NK-92 (cell line): ENCODE measurements around the gene KCTD19.

Experiments used
- DNase-seq: peaks from one replicate; lab custom pipeline; 2025; ENCODE audit not compliant: unreplicated experiment; lab: John Stamatoyannopoulos, UW

The KCTD19 gene

GRCh38 chr16:67326115-67326471, 448 bp downstream of the KCTD19 start:
- DNase-seq = no peak

GRCh38 chr16:67317853-67318252, 8.7 kb downstream of the KCTD19 start:
- DNase-seq = no peak

- no peak for DNase-seq
These were observed 13.8 kb downstream of the KCTD19 start for GRCh38 chr16:67312719-67313118.

DNA sequence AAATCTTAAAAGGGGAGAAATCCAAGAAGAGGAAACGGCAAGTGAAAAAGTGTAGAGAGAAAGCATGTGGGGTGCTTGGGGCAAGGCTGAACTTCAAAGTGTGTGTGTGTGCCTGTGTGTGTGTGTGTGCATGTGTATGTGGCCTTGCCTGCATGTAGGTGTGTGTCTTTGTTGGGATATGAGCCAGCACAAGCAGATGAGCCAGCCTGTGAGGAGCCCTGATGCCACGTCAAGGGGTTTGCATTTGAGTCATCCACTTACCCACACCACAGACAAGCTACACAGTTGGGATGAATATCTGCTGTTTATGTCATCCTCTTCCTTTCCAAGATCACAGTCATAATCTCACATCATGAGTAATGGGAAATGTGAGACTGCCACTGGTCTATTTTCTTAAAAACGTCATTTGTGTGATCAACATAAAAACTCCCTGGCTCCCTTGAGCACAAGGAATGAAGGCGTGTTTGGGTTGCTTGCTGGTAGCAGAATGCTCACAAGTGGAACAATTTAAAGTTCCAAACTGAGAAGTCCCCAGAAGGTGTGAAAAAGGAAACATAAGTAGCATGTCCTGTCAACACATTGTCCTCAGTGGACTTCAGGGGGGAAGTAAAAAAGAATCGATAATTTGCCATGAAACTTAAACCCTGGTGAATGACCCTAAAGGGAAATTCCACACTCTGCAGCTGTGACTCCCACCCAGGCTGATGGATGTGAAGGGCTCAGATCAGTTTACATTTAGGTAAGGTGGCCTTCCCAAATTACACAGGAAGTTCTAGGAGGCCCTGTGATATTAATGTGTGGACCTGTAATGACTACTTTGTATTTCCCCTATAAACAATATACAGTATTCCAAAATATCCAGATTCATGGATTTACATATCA, 14.7 kb downstream of the KCTD19 start:
- no peak for DNase-seq

- DNase-seq = no peak
These were observed 16.0 kb downstream of the KCTD19 start for GRCh38 chr16:67310561-67310960.

DNA sequence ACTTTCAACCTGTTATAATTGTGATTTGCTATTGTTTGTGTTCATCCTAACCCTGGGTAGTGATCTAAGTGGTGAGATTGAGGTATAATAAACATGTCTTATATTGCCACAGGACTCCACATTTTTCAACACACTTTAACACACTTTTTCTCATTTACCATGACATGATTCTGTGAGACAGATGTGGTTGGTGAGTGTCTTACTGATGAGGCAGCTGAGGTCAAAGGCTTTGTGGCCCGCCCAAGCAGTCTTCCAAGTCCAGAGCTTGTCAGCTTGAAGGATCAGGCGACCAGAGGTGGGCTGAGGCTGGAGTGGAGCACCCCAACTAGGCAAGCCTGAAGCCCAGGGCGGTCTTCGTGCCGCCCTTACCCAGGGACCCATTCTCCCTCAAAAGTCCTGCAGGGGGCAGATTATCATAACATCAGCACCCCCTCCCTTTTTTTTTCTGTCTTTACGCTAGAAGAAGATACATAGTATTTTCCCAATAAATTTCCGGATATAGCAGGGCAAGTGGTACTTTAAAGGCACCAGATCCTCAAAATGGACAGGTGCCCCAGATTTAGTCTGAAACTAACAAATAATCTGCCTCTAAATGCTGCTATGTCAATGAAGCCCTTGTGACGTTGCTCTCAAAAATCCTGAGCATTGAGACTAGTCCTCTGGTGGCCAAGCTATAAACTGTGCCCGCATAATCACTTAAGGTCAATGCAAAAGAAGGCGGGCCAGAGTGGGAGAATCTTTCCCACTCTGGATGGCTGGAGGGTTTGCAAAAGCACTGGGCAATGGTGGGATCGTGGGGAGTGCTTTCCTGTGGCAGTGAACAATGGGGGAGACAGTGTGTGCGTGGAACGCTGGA, 21.1 kb downstream of the KCTD19 start:
- no peak for DNase-seq

DNA sequence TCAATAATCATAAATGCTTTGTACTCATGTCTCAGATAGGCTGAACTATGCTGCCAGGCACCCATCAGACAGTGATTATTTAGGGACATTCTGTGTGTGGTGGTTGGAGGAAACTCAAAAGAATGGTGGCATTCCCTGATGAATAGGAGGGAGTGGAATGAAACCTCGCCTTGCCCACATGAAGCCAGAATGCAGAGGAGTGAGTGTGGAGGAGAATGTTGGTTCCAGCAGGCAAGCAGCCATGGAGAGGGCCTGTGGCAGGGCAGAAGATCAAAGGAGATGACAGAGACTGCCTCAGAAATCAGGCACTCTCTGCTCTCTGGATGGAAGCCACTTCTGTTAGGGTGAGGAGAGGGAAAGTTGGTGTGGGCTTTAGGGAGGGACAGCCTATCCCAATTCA, 22.5 kb downstream of the KCTD19 start:
- no peak for DNase-seq

GRCh38 chr16:67302970-67303369, 23.6 kb downstream of the KCTD19 start:
- DNase-seq = no peak

GRCh38 chr16:67302076-67302475, 24.5 kb downstream of the KCTD19 start:
- no peak for DNase-seq

- no peak for DNase-seq
These were observed 25.3 kb downstream of the KCTD19 start for GRCh38 chr16:67301080-67301782.

GRCh38 chr16:67299269-67299668, 27.3 kb downstream of the KCTD19 start:
- no peak for DNase-seq

DNA sequence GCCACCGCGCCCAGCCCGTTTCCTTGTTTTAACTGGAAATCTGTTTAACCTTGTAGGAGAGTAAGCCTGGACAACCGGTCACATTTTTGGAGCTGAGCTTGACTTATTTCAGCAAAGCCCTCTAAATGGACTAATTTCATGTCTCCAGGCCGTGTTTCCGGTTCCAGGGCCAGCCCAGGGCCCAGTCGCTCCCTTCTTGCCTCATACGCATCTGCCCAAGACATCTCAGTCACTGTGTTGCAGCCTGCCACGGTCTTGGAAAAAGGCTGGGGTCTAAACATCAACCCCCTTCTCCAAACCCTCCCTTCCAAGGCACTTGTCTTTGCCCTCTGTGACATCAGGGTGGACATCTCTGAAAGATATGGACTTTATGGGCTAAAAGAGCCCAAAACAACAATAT, 28.3 kb downstream of the KCTD19 start:
- DNase-seq = no peak

DNA sequence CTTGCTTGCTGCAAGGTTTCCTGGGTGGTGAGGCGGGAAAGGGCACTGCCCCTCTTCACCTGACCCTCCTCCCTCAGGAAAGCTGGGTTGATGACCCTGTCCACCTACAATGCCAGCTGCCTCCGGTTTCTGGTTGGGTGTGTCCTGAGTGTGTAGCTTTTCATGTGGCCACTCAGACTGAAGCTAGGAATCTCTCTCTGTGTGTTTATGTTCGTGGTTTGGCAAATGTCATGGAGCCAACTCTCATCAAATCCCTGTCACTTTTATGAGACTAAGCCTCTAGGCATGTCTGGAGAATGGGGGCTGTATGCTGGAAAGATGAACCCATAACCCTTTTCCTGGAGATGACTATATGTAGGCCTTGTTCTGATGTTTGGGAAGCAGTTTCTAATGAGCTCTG, 30.1 kb downstream of the KCTD19 start:
- DNase-seq = no peak

DNA sequence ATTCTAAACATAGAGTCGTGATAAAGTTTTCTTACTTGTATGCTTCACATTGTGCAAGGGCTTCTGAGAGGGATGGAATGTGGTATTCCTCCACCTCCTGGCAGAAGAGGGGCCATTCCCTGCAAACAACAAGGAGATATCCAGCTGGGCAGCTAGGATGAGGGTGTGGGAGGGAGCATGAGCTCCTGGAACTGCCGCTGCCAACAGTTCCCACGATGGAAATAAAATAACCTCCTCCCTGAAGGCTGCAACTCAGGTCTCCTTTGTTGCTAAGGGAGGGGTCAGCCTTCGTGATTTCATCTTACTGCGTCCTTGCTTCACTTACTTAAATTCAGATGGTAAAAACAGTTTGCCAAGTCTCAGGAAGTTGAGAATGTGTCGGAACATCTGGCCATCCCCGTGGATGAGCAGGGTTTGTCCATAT, 31.6 kb downstream of the KCTD19 start:
- no peak for DNase-seq

DNA sequence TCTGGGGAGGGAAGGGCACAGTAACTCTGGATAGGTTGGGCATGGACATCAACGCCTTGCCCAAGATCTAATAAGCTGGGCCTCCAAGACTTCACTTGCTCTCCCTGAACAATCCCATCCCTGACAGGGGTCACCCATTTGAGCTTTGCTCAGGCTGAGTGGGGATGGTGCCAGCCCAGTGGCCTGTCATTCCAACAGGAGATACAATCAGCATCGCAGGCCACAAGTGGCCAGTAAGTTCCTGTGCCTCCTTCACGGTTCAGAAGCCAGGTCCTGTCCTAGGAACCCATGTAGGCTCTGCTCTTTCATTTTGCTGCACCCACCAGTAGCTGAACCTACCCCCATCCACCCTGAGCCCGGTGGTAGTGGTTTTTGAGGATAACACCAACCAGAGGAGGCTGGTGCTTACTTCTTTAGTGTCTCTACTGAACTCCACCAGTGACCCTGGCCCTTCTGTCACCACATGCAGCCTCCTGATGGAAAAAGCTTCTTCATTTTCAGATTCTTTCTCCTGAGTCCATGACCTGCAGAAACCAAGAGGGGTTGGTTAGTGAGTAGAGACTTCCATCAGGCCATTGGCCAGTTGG, 32.3 kb downstream of the KCTD19 start:
- no peak for DNase-seq

- no peak for DNase-seq
These were observed 35.1 kb downstream of the KCTD19 start for GRCh38 chr16:67291461-67291860.

DNA sequence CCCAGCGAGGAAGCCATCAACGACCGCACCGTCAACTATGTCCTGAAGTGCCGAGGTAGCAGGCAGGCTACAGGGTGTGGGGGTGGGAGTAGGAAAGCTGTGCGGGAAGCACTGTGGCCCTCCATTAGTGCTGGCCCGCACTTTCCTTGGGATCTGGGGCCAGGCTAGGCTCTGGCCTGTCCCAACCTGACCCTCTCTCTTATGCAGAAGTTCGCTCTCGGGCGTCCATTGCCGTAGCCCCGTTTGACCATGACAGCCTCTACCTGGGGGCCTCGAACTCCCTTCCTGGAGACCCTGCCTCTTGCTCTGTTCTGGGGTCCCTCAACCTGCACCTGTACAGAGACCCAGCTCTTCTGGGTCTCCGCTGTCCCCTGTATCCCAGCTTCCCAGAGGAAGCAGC, 38.6 kb downstream of the KCTD19 start:
- DNase-seq = no peak

- DNase-seq = no peak
These were observed 39.9 kb downstream of the KCTD19 start for GRCh38 chr16:67286441-67287235.

DNA sequence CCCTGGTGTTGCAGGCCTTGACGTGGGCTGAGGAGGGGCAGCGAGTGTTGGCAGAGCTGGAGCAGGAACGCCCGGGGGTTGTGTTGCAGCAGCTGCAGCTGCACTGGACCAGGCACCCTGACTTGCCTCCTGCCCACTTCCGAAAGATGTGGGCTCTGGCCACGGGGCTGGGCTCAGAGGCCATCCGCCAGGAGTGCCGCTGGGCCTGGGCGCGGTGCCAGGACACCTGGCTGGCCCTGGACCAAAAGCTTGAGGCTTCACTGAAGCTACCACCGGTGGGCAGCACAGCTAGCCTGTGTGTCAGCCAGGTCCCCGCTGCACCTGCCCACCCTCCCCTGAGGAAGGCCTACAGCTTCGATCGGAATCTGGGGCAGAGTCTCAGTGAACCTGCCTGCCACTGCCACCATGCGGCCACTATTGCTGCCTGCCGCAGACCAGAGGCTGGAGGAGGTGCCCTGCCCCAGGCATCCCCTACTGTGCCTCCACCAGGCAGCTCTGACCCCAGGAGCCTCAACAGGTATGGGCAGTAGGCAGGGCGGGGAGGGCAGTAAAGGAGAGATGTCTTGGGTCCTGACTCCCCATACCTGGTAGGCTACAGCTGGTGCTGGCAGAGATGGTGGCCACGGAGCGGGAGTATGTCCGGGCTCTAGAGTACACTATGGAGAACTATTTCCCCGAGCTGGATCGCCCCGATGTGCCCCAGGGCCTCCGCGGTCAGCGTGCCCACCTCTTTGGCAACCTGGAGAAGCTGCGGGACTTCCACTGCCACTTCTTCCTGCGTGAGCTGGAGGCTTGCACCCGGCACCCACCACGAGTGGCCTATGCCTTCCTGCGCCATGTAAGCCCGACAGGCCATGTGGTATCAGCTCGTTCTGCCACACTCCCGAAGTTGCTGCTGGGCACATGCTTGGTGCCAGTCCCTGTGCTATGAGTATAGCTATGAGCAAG, 41.6 kb downstream of the KCTD19 start:
- DNase-seq = no peak
